GM18498 (cell line): ENCODE data around the gene PGGHG.

Experiments used
- ATAC-seq: cut with Tn5 transposase; IDR thresholded peaks from one replicate; pipeline ENCODE4 v1.9.1; 2021; ENCODE audit warnings: mild to moderate bottlenecking, moderate library complexity; ENCODE audit not compliant: unreplicated experiment

Gene PGGHG

DNA sequence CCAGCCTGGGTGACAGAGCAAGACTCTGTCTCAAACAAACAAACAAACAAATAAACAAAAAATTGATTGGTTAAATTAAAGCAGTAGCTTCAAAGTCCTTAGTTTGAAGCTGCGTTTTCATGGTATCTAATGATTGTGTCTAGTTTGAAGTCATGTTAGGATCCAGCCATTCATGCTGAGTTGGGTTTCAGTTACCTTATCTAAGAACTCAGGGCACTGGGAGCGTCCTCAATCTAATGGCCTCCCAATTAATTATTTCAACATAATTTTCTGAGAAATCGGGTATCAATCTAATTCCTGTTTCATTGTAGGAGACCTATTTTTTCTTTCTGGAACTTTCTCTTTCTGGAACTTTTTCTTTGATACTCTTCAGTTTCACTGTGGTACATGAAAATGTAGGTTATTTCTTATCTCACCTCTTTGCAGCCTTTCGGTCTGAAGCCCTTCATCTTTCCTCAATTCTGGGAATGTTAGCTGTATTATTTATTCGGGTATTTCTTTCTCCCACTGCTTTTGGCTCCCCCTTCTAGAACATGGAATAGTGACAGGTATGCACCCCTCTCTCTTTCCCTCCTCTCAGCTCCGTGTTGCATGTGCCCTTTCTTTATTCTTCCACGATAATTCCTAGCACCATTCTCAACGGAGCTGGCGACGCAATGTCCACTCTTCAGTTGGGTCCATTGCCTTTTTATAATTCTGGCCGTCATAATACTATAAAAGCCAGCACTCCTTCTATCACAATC is 56.1 kb downstream of the PGGHG start:
- ATAC-seq = no peak
